ENCODE results near the gene ZNF189. TPM values are rescaled to one million over a fixed set of nuclear protein-coding genes. Genes with fewer than 3 reads are reported as not detected.

The ZNF189 gene
- total RNA-seq, 1 experiment from 2014 or later, result 15.8 TPM

GRCh38 chr9:101450931-101451330 lies 52.3 kb downstream of the ZNF189 start:
- no peak overlapping the region for H3K4me2 ChIP-seq (ENCODE audit: insufficient read depth, insufficient read length, low read length)
- H3K14ac ChIP-seq (ENCODE audit: insufficient read depth, low read length), result no peak overlapping the region
- no peak overlapping the region for H3K23ac ChIP-seq (ENCODE audit: insufficient read length, low read depth, low read length)
- H4K20me1 ChIP-seq (ENCODE audit: control insufficient read depth, insufficient read depth, insufficient read length), result no peaks in the 10 kb centered on the region
- no CpG with 5 or more reads among the region's 4 CpGs for WGBS (ENCODE audit: extremely low coverage, insufficient read length, low lambda C conversion rate)
- TF ChIP-seq CTCF (conservative IDR thresholded peaks at IDR 0.05), result no peak
- H2AK5ac ChIP-seq (ENCODE audit: insufficient read length, low read length), result no peak overlapping the region
- H3K23me2 ChIP-seq (ENCODE audit: insufficient read length, low read depth, low read length, poor library complexity, severe bottlenecking), result no peaks in the 10 kb centered on the region
- H4K5ac ChIP-seq (ENCODE audit: insufficient read length, low read depth, low read length), result no peak overlapping the region
- no peak overlapping the region for H2BK120ac ChIP-seq (ENCODE audit: low read depth, low read length, poor library complexity, severe bottlenecking)
- Mint-ChIP-seq H3K4me3 (no peak overlapping the region), H3K27me3 (ENCODE audit: low read depth) (peaks cover 3% of the 10 kb centered on the region; the same call in 1 of the 2 replicates), H3K27ac (no peak overlapping the region), H3K36me3 (ENCODE audit: insufficient read depth in 1 of 3, low read depth in 3 of 3) (peaks cover 7 to 22% (median 18%) of the 10 kb centered on the region in 3 experiments; a peak in 6 of 7 replicates), H3K4me1 (peaks cover 8 to 17% of the 10 kb centered on the region in 2 experiments), H3K9me3 (peaks cover 22 to 26% of the 10 kb centered on the region in 2 experiments)
- H2BK20ac ChIP-seq (ENCODE audit: low read depth, low read length, poor library complexity, severe bottlenecking), result no peak overlapping the region
- no peak overlapping the region for H2BK5ac ChIP-seq (ENCODE audit: insufficient read length, low read length)
- no peaks in the 10 kb centered on the region for H3K79me2 ChIP-seq (ENCODE audit: insufficient read depth, low read length)
- H3T11ph ChIP-seq (ENCODE audit: low read length), result no peak overlapping the region
- H2BK15ac ChIP-seq (ENCODE audit: low read depth, low read length), result no peak overlapping the region
- H3K27ac ChIP-seq (ENCODE audit: insufficient read length, low read depth, low read length), result no peak overlapping the region
- H3K4ac ChIP-seq (ENCODE audit: low read depth, low read length), result no peak overlapping the region
- no peaks in the 10 kb centered on the region for H3K4me1 ChIP-seq (ENCODE audit: insufficient read depth, low read length)
- no peaks in the 10 kb centered on the region for H3K9me3 ChIP-seq (ENCODE audit: control insufficient read depth, low read depth, low read length)
- H3K27me3 ChIP-seq (ENCODE audit: insufficient read depth, low read length), result no peaks in the 10 kb centered on the region
- no peak overlapping the region for H3K56ac ChIP-seq (ENCODE audit: insufficient read length, low read depth, low read length)
- H2BK12ac ChIP-seq (ENCODE audit: insufficient read length, low read depth, low read length), result no peak overlapping the region
- no peak overlapping the region for H4K8ac ChIP-seq (replicated peaks; ENCODE audit: insufficient read length, low read depth, low read length)
- no peaks in the 10 kb centered on the region for H3K79me1 ChIP-seq (ENCODE audit: insufficient read depth, low read depth, low read length, poor library complexity, severe bottlenecking)
- no peak overlapping the region for H3K9ac ChIP-seq (ENCODE audit: extremely low read depth, insufficient read length, low read length)
- no peak overlapping the region for H2AFZ ChIP-seq (ENCODE audit: low read length)
- H4K91ac ChIP-seq (ENCODE audit: insufficient read length, low read depth, low read length), result no peak overlapping the region
- no peak for DNase-seq
- H3K18ac ChIP-seq (ENCODE audit: insufficient read length, low read depth, low read length), result no peak overlapping the region
